HL-60 (cell line): ENCODE measurements around the gene MAP3K2.
"Not testable (repeated sequence)": the region's sequence is repeated elsewhere in the genome, so short reads cannot be mapped to it uniquely, and the experiment has no call there.

ENCODE experiments used
- DNase-seq, 2 experiments: peaks; one replicate each; pipeline ENCODE4 v3.0.0-alpha.2; 2010 to 2020; ENCODE audit warnings: low read depth in 1 of 2, low spot score in 1 of 2
- H3K27ac ChIP-seq: fragments of 250-450 bp; sonication (Bioruptor Pico); replicated peaks from 2 replicates; pipeline ENCODE4 v1.5.1; 2020; ENCODE audit warnings: mild to moderate bottlenecking, moderate library complexity
- H3K27me3 ChIP-seq: fragments of 250-450 bp; sonication (Bioruptor Pico); 2 replicates; pipeline ENCODE4 v1.5.1; 2021; ENCODE audit warnings: mild to moderate bottlenecking, moderate library complexity; ENCODE audit not compliant: insufficient read depth, poor library complexity, severe bottlenecking
- H3K4me3 ChIP-seq: replicated peaks from 2 replicates; pipeline ENCODE4 v1.5.1; 2011; ENCODE audit warnings: mild to moderate bottlenecking, control low read depth, low read length; ENCODE audit not compliant: insufficient read depth
- CTCF ChIP-seq: IDR thresholded peaks from one replicate; pipeline ENCODE4 v1.5.1; 2011; ENCODE audit warnings: low read length, control low read depth, inconsistent platforms; ENCODE audit not compliant: insufficient read depth
- GABPA ChIP-seq: IDR thresholded peaks from 2 replicates; pipeline ENCODE4 v1.6.1; 2012; ENCODE audit warnings: low read depth
- POLR2AphosphoS5 ChIP-seq: IDR thresholded peaks from 2 replicates; pipeline ENCODE4 v1.6.1; 2012; ENCODE audit warnings: low read depth
- REST ChIP-seq: IDR thresholded peaks from 2 replicates; pipeline ENCODE4 v1.6.1; 2012; ENCODE audit warnings: low read depth; ENCODE audit not compliant: insufficient replicate concordance
- SPI1 ChIP-seq: IDR thresholded peaks from 2 replicates; pipeline ENCODE4 v1.6.1; 2012; ENCODE audit warnings: low read depth, mild to moderate bottlenecking, borderline replicate concordance

MAP3K2 gene

GRCh38 chr2:127413200-127413599 lies 25.4 kb upstream of the MAP3K2 start:
- DNase-seq = no peak
- Histone ChIP-seq H3K4me3 (no peak overlapping the region), H3K27me3 (no peaks in the 10 kb centered on the region), H3K27ac (no peak overlapping the region)
- TF ChIP-seq CTCF (no peak), REST (no peak), POLR2AphosphoS5 (no peak), SPI1 (no peak)

GRCh38 chr2:127411653-127412369 lies 24.0 kb upstream of the MAP3K2 start:
- TF ChIP-seq REST = no peak
- no peak for TF ChIP-seq GABPA
- TF ChIP-seq SPI1 = peak; percentile 86
- 0 out of 2 replicates have a peak, but pooled peaks have one; percentile 23 for TF ChIP-seq POLR2AphosphoS5
- TF ChIP-seq CTCF = no peak
- Histone ChIP-seq H3K27me3 (no peaks in the 10 kb centered on the region), H3K27ac (peak overlapping the region; percentile 56), H3K4me3 (no peak overlapping the region)
- DNase-seq = peak; percentile 85 to 98

- no peaks in the 10 kb centered on the region for H3K27me3 ChIP-seq
- TF ChIP-seq SPI1 (no peak), CTCF (no peak), REST (no peak), GABPA (no peak), POLR2AphosphoS5 (no peak)
- DNase-seq = no peak
- no peak overlapping the region for H3K4me3 ChIP-seq
- H3K27ac ChIP-seq = peak overlapping the region; percentile 56
These were observed 23.3 kb upstream of the MAP3K2 start for GRCh38 chr2:127410871-127411652.

GRCh38 chr2:127409716-127410115 lies 21.9 kb upstream of the MAP3K2 start:
- H3K27ac ChIP-seq, H3K27me3 ChIP-seq, H3K4me3 ChIP-seq, DNase-seq: not testable (repeated sequence)
